ENCODE data around the gene PPP2R5B.
"Not testable (repeated sequence)": the region's sequence is repeated elsewhere in the genome, so short reads cannot be mapped to it uniquely, and the experiment has no call there.

Gene PPP2R5B

GRCh38 chr11:64933213-64933934 is 8.9 kb downstream of the PPP2R5B start:
- no peak for DNase-seq

GRCh38 chr11:64933935-64934681 is 9.6 kb downstream of the PPP2R5B start:
- no peak for DNase-seq

GRCh38 chr11:64934682-64935358 is 10.3 kb downstream of the PPP2R5B start:
- DNase-seq: no peak

- no peak for DNase-seq
These were observed 11.0 kb downstream of the PPP2R5B start, which contains the start of gene GPHA2 for GRCh38 chr11:64935359-64936081. Gene GPHA2, minus strand, starts transcription at chr11:64935893. Its CDS starts 433 bp downstream, at chr11:64935460.

- no peak for DNase-seq
These were observed 12.1 kb downstream of the PPP2R5B start for GRCh38 chr11:64936539-64936938.

GRCh38 chr11:64947208-64947814 is 22.8 kb downstream of the PPP2R5B start:
- DNase-seq: no peak

- DNase-seq: no peak
These were observed 27.0 kb downstream of the PPP2R5B start for GRCh38 chr11:64951529-64951928.

- no peak for DNase-seq
These were observed 29.7 kb downstream of the PPP2R5B start for GRCh38 chr11:64954201-64954600.

GRCh38 chr11:64959498-64959897 is 35.0 kb downstream of the PPP2R5B start:
- DNase-seq: no peak

GRCh38 chr11:64960719-64961118 is 36.2 kb downstream of the PPP2R5B start:
- DNase-seq: no peak

GRCh38 chr11:64963072-64963631 is 38.7 kb downstream of the PPP2R5B start:
- DNase-seq: no peak

GRCh38 chr11:64967375-64967774 is 42.9 kb downstream of the PPP2R5B start:
- DNase-seq: no peak

- DNase-seq: peak; percentile 58
These were observed 44.7 kb downstream of the PPP2R5B start for GRCh38 chr11:64969209-64969608.

- no peak for DNase-seq
These were observed 46.3 kb downstream of the PPP2R5B start for GRCh38 chr11:64970731-64971151.

- DNase-seq: no peak
These were observed 47.1 kb downstream of the PPP2R5B start, which contains the start of gene MAJIN for GRCh38 chr11:64971421-64972233. Gene MAJIN, minus strand, starts transcription at chr11:64972108. Its CDS starts 12,703 bp downstream, at chr11:64959405.

GRCh38 chr11:64974124-64974523 is 49.6 kb downstream of the PPP2R5B start:
- no peak for DNase-seq

- DNase-seq: no peak
These were observed 52.2 kb downstream of the PPP2R5B start for GRCh38 chr11:64976651-64977050.

GRCh38 chr11:64983339-64983738 is 58.9 kb downstream of the PPP2R5B start:
- not testable (repeated sequence) for DNase-seq
